Right atrium auricular region (tissue), 2 donors: ENCODE data around the gene SLC2A11. TPM values are rescaled to one million over a fixed set of nuclear protein-coding genes. Genes with fewer than 3 reads are reported as not detected.
"Not testable (repeated sequence)": the region's sequence is repeated elsewhere in the genome, so short reads cannot be mapped to it uniquely, and the experiment has no call there.

ENCODE experiments used
- DNase-seq: peaks from one replicate; pipeline ENCODE4 v3.0.0-alpha.2; 2019; ENCODE audit warnings: low spot score
- H3K27ac ChIP-seq, 2 donors: fragments of 200-600 bp; sonication (generic); 1 replicate in 1 of 2; 2 replicates in 1 of 2; pipeline ENCODE4 v1.5.1; 2016 to 2019
- H3K27me3 ChIP-seq, 2 donors: fragments of 200-600 bp; sonication (generic); one replicate each; pipeline versions ENCODE4 v1.5.1 to v1.6.0; 2017 to 2019
- H3K36me3 ChIP-seq: fragments of 200-600 bp; sonication (generic); one replicate; pipeline ENCODE4 v1.5.1; 2016
- H3K4me1 ChIP-seq, 2 donors: fragments of 200-600 bp; sonication (generic); one replicate each; pipeline versions ENCODE4 v1.5.1 to v1.6.0; 2017 to 2019
- H3K4me3 ChIP-seq, 2 donors: fragments of 200-600 bp; sonication (generic); 1 replicate in 1 of 2; 2 replicates in 1 of 2; pipeline ENCODE4 v1.5.1; 2017 to 2019; ENCODE audit warnings: mild to moderate bottlenecking in 1 of 2, moderate library complexity in 1 of 2
- H3K9me3 ChIP-seq, 2 donors: fragments of 200-600 bp; sonication (generic); one replicate each; pipeline ENCODE4 v1.5.1; 2019
- CTCF ChIP-seq, 2 donors: fragments of 200-600 bp; sonication (generic); IDR thresholded peaks; one replicate each; pipeline ENCODE4 v1.5.1; 2019; ENCODE audit warnings: antibody characterized with exemption in 2 of 2
- total RNA-seq, 2 donors: library from RNA; depleted of rRNA; stranded (reverse); fragments of >200 nt; gene quantifications; one replicate each; pipeline ENCODE4 v1.1.0, GENCODE V29; 2016

Gene SLC2A11
- total RNA-seq, 2 donors from 2014 or later: 10.6 to 15.5 TPM

DNA sequence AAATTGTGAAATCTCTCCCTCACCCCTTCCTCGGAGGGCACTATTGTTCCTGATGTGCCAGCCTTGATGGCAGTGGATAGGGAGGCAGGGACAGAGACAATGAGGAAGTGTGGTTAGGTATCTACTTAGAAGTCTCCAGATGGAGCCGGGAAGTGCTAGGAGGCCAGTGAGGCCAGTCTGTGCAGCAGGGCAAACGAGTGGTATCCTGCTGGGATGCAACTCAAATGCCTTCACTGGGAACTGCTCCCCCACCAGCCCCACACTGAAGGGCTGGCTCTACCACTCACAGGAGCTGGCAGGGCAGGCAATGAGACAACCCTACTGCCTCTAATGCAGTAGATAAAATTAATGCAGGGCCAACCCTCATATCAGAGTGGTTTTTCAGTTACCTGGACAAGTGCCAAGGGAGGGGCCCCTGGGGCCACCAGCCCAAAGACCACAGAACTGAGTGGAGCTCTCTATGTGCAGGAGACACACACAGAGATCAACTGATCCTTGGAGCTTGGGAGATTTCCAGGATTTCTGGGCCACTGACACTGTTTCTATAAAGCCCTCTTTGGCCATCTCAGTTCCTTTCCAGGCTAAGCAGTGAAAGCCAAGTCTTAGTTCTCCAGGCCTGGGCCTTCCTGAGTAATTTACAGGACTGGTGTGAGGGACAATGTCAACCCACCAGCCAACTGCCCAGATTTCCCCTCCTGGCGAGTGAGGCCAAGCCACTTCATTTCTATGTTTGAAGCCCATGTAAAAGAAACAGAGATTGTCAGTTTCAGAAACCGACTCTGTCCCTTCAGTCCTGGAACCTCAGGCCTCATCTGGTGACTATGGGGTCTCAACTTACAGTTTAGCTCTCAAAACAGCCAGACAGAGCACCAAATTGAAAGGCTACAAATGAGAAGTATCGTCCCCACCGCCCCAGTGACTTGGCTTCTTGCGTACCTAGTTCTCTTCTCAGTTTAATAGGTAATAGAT, 40.6 kb downstream of the SLC2A11 start:
- no peak overlapping the region for H3K4me3 ChIP-seq
- DNase-seq: no peak
- TF ChIP-seq CTCF (IDR thresholded peaks at IDR 0.05): no peak
- H3K27ac ChIP-seq: no peak overlapping the region
- H3K36me3 ChIP-seq: peaks cover 15% of the 10 kb centered on the region
- peaks cover 0 to 31% of the 10 kb centered on the region in 2 donors for H3K4me1 ChIP-seq
- no peaks in the 10 kb centered on the region for H3K27me3 ChIP-seq
- H3K9me3 ChIP-seq: no peaks in the 10 kb centered on the region

DNA sequence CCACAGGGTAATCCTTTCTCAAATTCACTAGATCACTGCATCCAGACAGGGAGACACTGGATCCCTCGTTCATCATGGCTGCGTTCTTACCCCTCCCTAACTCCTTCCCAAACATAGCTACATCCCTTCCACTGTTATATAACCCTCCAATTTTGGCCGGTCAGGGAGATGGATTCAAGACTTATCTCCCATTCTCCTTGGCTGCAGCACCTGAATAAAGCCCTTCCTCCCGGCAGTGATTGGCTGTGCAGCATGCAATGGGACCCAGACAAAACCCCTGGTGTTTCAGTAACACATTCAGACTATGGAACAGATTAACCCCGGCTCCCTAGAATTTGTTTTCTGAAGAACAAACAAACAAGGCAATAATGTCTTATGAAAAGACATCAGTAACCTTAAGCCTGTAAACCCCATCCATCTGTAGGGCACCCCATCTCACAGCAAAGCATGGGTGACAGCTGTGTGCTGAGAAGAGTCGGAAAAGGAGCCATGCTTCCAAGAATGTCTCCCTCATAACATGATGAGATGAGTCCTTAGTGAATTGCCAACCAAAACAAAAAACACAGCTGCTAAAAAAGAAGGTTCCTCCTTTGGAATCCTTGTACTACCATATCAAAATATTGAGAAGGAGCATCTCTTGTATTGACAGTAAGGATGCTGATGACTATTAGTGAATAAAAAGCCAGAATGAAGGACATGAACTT, 41.5 kb downstream of the SLC2A11 start:
- Histone ChIP-seq H3K36me3 (peaks cover 15% of the 10 kb centered on the region), H3K27ac (no peak overlapping the region), H3K9me3 (no peaks in the 10 kb centered on the region), H3K4me1 (peaks cover 0 to 25% of the 10 kb centered on the region in 2 donors), H3K27me3 (no peaks in the 10 kb centered on the region), H3K4me3 (no peak overlapping the region)
- DNase-seq: no peak
- TF ChIP-seq CTCF (IDR thresholded peaks at IDR 0.05): no peak

DNA sequence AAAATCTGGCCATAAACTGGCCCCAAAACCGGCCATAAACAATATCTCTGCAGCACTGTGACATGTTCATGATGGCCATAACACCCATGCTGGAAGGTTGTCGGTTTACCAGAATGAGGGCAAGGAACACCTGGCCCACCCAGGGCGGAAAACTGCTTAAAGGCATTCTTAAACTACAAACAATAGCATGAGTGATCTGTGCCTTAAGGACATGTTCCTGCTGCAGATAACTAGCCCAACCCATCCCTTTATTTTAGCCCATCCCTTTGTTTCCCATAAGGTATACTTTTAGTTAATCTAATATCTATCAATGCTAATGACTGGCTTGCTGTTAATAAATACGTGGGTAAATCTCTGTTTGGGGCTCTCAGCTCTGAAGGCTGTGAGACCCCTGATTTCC, 42.6 kb downstream of the SLC2A11 start:
- not testable (repeated sequence) for H3K27ac ChIP-seq, H3K4me3 ChIP-seq, H3K9me3 ChIP-seq, H3K27me3 ChIP-seq, DNase-seq
- Histone ChIP-seq H3K36me3 (peaks cover 15% of the 10 kb centered on the region), H3K4me1 (peaks cover 0 to 17% of the 10 kb centered on the region in 2 donors)

- Histone ChIP-seq H3K27me3 (no peaks in the 10 kb centered on the region), H3K4me1 (peaks cover 0 to 10% of the 10 kb centered on the region in 2 donors), H3K9me3 (no peaks in the 10 kb centered on the region), H3K27ac (no peak overlapping the region), H3K4me3 (no peak overlapping the region), H3K36me3 (peaks cover 8% of the 10 kb centered on the region)
- DNase-seq: no peak
- TF ChIP-seq CTCF (IDR thresholded peaks at IDR 0.05): no peak
These were observed 43.9 kb downstream of the SLC2A11 start for GRCh38 chr22:23901600-23901999.

GRCh38 chr22:23903328-23903971, 45.8 kb downstream of the SLC2A11 start:
- no peaks in the 10 kb centered on the region for H3K27me3 ChIP-seq
- no peak for DNase-seq

More at GRCh38 chr22:23903328-23903971, 45.8 kb downstream of the SLC2A11 start:
- H3K27ac ChIP-seq: no peak overlapping the region
- H3K4me3 ChIP-seq: no peak overlapping the region
- H3K4me1 ChIP-seq: no peaks in the 10 kb centered on the region
- TF ChIP-seq CTCF (IDR thresholded peaks at IDR 0.05): no peak
- H3K9me3 ChIP-seq: no peaks in the 10 kb centered on the region
- H3K36me3 ChIP-seq: no peaks in the 10 kb centered on the region
